GM19239 (cell line): ENCODE data around the gene SNX25.
A peak's percentile ranks its signal among the peaks of the same experiment; 100 is the strongest.
"Not testable (repeated sequence)": the region's sequence is repeated elsewhere in the genome, so short reads cannot be mapped to it uniquely, and the experiment has no call there.

Source experiments
- DNase-seq: peaks from one replicate; pipeline ENCODE4 v3.0.0; 2011; ENCODE audit warnings: low spot score; ENCODE audit not compliant: insufficient read length
- FAIRE-seq: peaks from 2 replicates; lab custom pipeline; 2011; peaks lifted over from hg19 to GRCh38; lab: Jason Lieb, UNC

The SNX25 gene

GRCh38 chr4:185293202-185293601 lies 83.8 kb downstream of the SNX25 start:
- DNase-seq = no peak
- peak; percentile 83 for FAIRE-seq

- peak; percentile 57 for FAIRE-seq
Measured at GRCh38 chr4:185296665-185297460, 87.5 kb downstream of the SNX25 start.

GRCh38 chr4:185298728-185299430 lies 89.5 kb downstream of the SNX25 start:
- no peak for DNase-seq
- FAIRE-seq = no peak

More at GRCh38 chr4:185296665-185297460, 87.5 kb downstream of the SNX25 start:
- DNase-seq = no peak

- DNase-seq (no peak), FAIRE-seq (no peak)
Measured at GRCh38 chr4:185304541-185304940, 95.1 kb downstream of the SNX25 start.

DNA sequence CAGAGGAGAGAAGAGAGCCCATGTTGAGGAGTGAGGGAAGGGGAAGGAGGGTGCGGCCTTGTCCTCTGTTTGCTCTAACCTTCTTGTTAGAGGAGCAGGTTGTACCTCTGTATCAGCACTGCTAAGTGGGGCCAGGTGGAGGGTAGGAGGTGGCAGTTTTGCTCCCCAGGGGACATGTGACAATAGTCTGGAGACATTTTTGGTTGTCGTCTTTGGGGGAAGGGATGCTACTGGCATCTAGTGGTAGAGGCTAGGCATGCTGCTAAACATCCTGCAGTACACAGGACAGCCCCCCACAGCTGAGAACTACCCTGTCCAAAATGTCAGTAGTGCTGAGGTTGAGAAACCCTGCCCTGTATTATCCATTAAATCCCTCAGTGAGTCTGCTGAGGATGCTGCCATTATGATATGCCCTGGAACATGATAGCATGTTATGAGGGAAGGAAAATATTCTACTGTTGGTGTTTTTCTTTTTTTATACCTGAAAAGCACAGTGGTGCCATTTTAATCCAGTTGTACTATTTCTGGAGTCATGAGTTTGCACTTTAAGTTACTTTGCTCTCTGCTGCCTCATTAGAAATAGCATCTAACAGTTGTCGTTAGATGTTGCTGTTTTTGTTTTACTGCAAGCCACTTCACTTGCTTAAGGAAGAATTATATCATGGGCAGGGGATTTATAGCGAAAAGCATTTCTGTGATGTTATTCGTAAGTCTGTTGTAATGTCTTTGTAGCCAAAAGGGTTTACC lies 95.7 kb downstream of the SNX25 start:
- DNase-seq = no peak

GRCh38 chr4:185305979-185306442 lies 96.6 kb downstream of the SNX25 start:
- FAIRE-seq (no peak), DNase-seq (no peak)

More for the DNA sequence above, 95.7 kb downstream of the SNX25 start:
- peak; percentile 88 for FAIRE-seq

DNA sequence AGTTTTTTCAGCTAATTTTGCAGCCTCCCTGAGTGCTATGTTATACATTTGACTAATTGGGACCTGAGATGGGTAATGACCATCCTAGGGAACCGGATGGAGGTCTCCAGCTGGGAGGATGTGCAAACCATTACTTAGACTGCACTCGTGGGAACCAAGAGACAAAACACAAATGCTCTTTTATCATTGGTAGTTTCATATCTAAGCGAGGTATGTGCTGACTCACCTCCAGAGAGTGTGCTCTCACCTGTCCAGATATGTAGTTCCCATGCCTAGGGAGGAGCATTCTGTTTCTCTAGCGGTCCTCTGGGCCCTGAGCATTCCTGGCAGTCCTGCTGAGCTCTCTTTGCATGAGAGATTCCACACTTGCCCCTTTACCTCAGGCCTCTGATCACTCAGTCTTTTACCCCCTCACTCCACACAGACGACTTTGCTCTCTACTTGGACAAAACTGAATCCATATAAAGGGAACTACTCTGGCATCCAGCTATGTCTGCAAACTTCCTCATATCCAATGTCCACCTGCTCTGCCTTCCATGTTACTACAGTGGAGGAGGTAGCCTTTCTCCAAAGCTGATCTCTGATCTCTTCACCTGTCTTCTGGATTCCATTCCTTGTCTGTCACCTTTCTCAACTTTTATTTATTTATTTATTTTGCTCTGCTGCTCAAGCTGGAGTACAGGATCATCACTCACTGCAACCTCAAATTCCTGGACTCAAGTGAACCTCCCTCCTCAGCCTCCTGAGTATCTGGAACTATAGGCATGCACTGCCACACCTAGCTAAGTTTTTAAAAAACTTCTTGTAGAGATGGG lies 97.9 kb downstream of the SNX25 start:
- peak; percentile 41 for DNase-seq
- peak; percentile 99 for FAIRE-seq

DNA sequence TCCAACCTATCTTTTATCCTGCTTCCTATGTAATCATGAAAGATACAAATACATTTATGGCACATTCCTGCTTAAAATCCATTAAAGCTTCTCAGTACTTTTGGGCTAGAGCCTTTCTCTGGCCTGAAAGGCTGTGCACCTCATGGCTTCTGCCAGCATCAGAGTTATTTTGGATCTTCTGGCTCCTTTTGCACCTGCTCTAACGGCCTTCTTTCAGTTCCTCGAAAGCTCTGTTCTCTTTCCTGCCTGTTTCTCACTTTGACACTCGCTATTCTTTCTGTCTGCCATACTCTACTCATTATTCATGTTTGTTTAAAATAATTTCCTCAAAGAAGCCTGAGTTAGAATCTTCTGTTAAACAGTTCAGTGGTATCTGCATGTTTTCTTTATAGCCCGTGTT lies 100.4 kb downstream of the SNX25 start:
- DNase-seq (peak; percentile 40), FAIRE-seq (peak; percentile 99)

GRCh38 chr4:185311113-185311888 lies 101.9 kb downstream of the SNX25 start:
- FAIRE-seq (peak; percentile 91), DNase-seq (no peak)

DNA sequence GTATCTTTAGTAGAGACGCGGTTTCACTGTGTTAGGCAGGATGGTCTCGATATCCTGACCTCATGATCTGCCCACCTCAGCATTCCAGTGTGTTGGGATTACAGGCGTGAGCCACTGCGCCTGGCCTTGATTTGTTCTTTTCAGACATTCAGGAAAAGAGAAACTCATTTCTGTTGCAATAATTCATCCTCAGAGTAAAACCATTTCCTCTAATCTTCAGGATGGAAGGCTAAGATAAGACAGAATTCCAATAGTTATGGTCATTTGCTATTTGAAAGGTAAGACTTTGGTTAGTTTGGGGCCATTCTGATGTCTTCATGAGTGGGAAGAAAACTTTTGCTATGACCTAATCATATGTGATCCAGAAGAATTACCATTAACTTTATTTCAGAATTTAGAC lies 103.3 kb downstream of the SNX25 start:
- DNase-seq = no peak
- FAIRE-seq = no peak

- peak; percentile 23 for FAIRE-seq
- not testable (repeated sequence) for DNase-seq
Measured at GRCh38 chr4:185317462-185317861, 108.1 kb downstream of the SNX25 start.

- no peak for FAIRE-seq
- DNase-seq = no peak
Measured at GRCh38 chr4:185317880-185318279, 108.5 kb downstream of the SNX25 start.

- DNase-seq = no peak
- FAIRE-seq = peak; percentile 93
Measured at GRCh38 chr4:185318679-185319078, 109.3 kb downstream of the SNX25 start.

DNA sequence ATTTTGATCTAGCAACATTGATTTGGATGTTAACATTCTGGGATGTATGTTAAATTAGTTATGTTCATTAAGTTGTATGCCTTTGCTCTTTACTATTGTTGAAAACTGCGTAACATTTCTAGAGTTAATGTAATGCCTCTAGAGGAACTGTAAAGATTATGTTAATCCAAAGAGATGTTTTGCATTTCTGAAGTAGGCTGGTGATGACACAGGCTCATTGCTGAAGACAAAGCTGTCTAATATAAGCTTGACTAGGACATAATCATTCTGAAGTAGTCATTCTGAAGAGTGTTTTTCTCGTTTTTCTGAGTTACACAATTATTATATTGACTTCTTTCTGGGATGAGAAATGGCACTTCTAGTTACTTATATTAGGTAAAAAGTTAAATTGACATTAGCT lies 113.4 kb downstream of the SNX25 start:
- FAIRE-seq = no peak
- no peak for DNase-seq

- FAIRE-seq (peak; percentile 55), DNase-seq (no peak)
Measured at GRCh38 chr4:185323606-185324005, 114.2 kb downstream of the SNX25 start.

DNA sequence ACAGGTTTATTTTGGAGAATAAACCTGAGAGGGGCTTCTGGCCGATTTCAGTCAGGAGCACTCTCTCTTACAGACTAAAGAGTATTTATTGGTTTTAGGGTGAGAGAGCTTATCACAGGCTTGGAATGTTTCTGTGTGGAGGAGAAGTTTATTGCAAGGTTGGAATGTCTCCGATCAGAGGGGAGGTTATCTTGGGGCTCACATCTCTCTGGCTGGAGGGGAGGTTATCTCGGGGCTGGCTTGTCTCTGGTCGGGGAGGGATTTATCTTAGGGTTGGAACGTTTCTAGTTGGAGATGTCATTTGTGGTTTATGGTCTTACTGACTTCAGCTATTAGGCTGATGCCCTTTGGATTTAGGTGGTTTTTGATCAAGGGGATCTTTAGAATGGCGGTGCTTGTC lies 115.0 kb downstream of the SNX25 start:
- not testable (repeated sequence) for DNase-seq, FAIRE-seq

- not testable (repeated sequence) for FAIRE-seq, DNase-seq
Measured at GRCh38 chr4:185325721-185326120, 116.3 kb downstream of the SNX25 start.

GRCh38 chr4:185328586-185328985 lies 119.2 kb downstream of the SNX25 start:
- DNase-seq (no peak), FAIRE-seq (no peak)
